Fibroblast of gingiva (primary cell): Measurements from ENCODE around the gene EFL1.

Experiments
- DNase-seq: peaks from one replicate; pipeline ENCODE4 v3.0.0-alpha.2; 2011; ENCODE audit warnings: low read depth

The EFL1 gene

DNA sequence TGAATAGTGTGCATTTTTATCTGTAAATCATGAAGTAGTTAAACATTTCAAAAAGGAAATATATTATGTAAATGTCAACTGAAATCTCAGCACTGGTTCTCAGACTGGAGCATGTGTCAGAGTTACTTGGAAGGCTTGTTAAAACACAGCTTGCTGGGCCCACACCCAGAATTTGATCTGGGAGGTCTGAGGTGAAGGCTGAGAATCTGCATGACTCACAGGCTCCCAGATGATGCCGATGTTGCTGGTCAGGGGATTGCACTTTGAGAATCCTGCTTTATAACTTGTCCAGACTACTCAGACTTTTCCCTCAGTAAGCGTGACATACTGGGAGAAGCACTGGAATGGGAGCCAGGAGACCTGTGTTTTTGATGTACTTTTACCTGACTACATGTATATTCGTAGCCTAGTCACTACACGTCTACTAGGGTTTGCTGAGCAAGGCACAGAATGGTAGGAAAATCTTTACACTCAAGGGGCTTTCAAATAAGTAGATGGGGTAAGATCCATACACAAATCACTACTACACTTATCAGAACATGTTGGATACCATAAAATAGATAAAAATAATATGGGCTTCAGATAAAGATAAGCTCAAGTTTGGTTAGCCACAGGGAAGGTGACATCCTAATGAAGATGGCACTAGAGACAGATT, 139.7 kb downstream of the EFL1 start:
- peak; percentile 89 for DNase-seq

DNA sequence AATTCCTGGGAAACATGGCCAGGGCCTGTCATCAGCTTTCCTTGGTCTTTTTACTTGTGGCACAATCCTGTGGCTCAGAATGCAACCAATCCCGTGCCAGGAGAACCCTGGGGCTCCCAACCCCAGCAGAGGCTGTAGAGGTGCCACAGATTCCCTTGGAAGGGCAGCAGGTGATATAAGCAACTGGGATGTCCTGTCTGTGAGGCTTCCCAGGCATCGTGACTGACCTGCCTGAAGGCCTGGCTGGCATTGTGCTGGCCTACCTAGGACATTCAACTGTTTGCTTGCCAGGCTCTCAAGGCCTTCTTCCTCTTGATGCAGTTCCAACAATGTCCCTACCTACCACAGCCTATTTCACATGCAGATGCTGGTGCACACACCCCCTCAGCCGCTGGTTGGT, 144.5 kb downstream of the EFL1 start:
- no peak for DNase-seq

GRCh38 chr15:82117296-82117695, 145.2 kb downstream of the EFL1 start:
- DNase-seq: no peak

DNA sequence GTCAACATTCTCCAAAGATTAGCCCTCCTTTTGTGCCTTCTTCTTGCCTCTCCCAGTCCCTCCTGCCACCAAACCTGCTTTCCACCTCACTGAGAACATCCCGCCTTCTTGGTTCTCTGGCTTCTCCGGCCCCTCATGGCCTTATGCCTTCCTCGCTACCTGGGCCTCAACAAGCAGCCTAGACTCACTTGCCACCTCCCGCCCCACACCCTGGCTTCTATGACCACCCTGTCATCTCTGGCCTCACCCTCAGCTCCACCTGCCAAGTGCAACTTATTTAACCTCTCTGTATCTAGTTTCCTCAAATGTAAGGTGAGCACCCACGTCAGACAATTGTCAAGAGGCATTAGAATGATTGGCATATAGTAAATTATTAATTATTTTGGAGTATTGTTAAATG, 147.9 kb downstream of the EFL1 start:
- DNase-seq: no peak

GRCh38 chr15:82113106-82113715, 149.3 kb downstream of the EFL1 start:
- DNase-seq: no peak

GRCh38 chr15:82111918-82112317, 150.6 kb downstream of the EFL1 start:
- peak; percentile 83 for DNase-seq

DNA sequence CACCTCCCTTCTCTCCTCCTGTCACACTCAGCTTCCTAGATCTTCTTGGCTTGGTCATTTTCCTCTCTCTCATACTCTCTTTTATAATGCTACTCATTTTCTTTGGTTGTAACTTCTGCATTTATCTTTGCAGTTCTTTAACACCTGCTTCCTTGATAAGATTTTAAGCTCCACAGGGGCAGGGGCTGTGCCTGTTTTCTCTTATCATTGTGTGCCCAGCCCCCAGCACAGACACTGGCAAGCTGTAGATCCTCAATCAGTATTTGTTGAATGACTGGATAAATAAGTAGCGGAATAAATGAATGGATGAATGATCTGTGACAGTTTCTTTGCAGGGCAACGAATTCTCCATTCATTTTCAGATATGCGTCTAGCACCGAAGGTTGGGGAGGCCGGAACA, 152.4 kb downstream of the EFL1 start:
- no peak for DNase-seq

GRCh38 chr15:82108489-82109078, 153.9 kb downstream of the EFL1 start:
- DNase-seq: peak; percentile 28

GRCh38 chr15:82106679-82107078, 155.9 kb downstream of the EFL1 start:
- no peak for DNase-seq

- DNase-seq: peak; percentile 55
These were observed 156.9 kb downstream of the EFL1 start for GRCh38 chr15:82105451-82106215.

- no peak for DNase-seq
These were observed 159.1 kb downstream of the EFL1 start for GRCh38 chr15:82103468-82103867.

DNA sequence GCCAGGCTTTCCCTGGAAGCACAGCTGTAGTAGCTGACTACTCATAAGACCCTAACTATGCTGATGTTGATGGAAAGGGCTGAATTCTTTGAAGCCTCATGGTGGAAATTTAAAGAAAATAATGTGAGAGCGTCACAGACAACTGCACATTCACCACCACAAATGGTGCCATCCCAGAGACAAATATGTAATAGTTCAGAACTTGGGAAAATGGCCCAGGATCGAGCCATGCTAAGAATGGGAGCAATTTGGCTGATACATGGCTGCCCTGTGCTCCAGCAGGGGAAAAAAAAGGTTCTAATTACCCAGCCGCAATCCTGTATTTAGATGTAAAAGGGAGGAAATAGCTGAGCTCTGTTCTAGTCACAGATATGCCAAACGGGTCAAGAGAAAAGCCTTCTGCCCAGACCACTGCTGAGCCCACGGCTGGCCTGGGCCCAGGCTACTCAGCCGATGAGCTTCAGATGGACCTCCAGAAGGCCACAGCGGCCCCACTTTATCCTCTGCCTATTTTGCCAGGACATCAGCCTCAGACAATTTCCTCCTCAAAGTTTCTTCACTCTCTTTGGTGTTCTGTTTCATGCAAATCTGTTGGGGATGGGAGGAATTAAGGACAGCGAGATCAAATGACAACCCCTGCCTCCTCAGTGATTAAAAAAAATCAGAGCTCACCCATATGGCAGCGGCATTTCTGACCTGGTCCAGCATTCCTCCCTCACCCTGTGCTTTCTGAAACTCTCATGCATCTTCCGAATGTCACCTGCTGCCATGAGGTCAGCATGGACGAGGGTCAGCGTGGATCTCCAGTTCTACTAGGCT, 162.2 kb downstream of the EFL1 start:
- DNase-seq: peak; percentile 90

GRCh38 chr15:82098674-82099073, 163.9 kb downstream of the EFL1 start:
- DNase-seq: no peak

DNA sequence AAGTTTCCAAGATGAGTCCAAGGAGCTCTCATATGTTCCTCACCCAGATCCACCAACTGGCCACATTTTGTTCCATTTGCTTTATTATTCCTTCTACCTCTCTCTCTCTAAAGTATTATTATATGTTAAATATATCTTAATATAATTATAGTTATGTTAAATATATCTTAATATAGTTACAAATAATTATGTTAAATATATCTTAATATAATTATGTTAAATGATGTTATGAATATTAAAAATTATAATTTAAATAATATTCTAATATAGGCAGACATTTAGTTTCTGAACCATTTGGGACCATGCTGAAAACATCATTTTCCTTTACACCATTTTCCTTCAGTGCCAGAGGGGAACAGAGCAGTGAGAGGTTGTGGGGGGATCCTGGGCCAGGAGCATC, 166.7 kb downstream of the EFL1 start:
- no peak for DNase-seq

GRCh38 chr15:82093774-82094211, 168.7 kb downstream of the EFL1 start:
- DNase-seq: peak; percentile 84

DNA sequence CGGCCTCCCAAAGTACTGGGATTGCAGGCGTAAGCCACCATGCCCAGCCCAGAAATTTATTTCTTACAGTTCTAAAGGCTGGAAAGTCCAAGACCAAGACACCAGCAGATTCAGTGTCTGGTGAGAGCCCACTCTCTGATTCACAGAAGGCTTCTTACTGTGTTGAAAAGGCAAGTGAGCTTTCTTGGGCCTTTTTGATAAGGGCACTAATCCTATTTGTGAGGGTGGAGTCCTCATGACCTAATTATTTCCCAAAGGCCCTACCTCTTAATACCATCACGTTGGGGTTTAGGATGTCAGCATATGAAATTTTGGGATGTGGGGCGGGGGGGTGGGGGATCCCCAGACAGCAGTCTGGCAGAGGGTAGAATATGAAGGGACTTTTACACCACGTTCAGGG, 169.2 kb downstream of the EFL1 start:
- no peak for DNase-seq

- no peak for DNase-seq
These were observed 170.8 kb downstream of the EFL1 start for GRCh38 chr15:82091636-82092140.

DNA sequence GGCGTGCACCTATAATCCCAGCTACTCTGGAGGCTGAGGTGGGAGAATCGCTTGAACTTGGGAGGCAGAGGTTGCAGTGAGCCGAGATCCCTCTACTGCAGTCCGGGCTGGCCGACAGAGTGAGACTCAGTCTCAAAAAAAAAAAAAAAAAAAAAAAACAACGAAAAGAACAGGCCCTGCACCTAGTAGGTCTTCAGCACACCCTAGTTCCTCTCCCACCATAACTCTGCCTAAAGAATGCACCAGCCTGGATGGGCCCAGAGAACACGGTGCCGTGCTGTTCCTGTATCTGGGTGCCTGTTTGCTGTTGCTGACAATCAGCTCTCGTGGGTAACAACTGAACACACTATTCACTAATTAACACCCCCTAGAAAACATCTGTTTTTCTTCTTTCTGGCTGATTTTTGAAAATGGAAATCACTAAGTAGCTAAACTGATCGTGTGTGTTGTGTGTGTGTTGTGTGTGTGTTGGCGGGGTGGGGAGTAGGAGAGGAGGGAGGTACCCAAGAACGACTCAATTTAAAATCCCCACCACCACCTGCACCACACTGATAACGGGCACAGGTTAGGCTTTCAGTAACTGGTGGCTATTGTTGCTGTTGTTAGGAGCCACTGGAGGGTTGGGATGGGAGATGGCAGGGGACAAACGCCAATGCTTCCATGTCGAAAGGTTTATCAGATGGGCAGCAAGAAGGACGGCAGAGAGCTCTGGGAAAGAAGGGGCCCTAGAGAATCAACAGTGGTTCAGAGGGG, 176.1 kb downstream of the EFL1 start:
- no peak for DNase-seq

GRCh38 chr15:82081914-82082762, 180.4 kb downstream of the EFL1 start:
- DNase-seq: peak; percentile 81

DNA sequence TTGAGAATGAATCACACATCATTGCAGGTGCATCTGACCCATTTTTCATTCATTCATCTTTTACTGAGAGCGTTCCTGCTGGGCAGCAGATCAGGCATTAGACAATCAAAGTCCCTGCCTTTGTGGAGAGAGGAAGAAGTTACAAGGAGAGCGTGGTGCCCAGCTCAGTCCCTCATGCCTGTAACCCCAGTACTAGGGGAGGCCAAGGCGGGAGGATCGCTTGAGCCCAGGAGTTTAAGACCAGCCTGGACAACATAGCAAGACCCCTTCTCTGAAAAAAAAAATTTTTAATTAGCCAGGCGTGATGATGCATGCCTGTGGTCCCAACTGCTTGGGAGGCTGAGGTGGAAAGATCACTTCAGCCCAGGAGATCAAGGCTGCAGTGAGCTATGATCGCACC, 181.8 kb downstream of the EFL1 start:
- no peak for DNase-seq
